Cardiac septum (tissue), 1 donor: ENCODE results near the gene NARF. TPM values are rescaled to one million over a fixed set of nuclear protein-coding genes. Genes with fewer than 3 reads are reported as not detected.
A peak's percentile ranks its signal among the peaks of the same experiment; 100 is the strongest.
"Not testable (repeated sequence)": the region's sequence is repeated elsewhere in the genome, so short reads cannot be mapped to it uniquely, and the experiment has no call there.

Experiments used
- DNase-seq: peaks from one replicate; pipeline ENCODE4 v3.0.0-alpha.2; 2020; ENCODE audit warnings: low spot score
- intact Hi-C: fragments of 100-400 bp; cut with DNase I; formaldehyde crosslinking; loops from one replicate; pipeline ENCODE4 v1.14.0; 2022
- total RNA-seq: library from RNA; stranded (reverse); fragmentation: NEBNext Ultra II Directional; extraction: Animal tissue kit (Norgen Biotek cat#: 25700); gene quantifications from one replicate; pipeline ENCODE4 v1.2.1, GENCODE V29; 2021
- donor health status: DM: no; HTN: no; CAD: no.

Gene NARF
- total RNA-seq, 1 donor from 2014 or later = 49.8 TPM

- DNase-seq = no peak
- intact Hi-C loops = no loop called here
Observed at GRCh38 chr17:82444284-82444893, 14.2 kb upstream of the NARF start.

GRCh38 chr17:82444941-82445521 lies 13.5 kb upstream of the NARF start:
- intact Hi-C loops = no loop called here

GRCh38 chr17:82445542-82445941 lies 13.0 kb upstream of the NARF start:
- intact Hi-C loops = no loop called here
- DNase-seq = no peak

More at GRCh38 chr17:82444941-82445521, 13.5 kb upstream of the NARF start:
- DNase-seq = no peak

DNA sequence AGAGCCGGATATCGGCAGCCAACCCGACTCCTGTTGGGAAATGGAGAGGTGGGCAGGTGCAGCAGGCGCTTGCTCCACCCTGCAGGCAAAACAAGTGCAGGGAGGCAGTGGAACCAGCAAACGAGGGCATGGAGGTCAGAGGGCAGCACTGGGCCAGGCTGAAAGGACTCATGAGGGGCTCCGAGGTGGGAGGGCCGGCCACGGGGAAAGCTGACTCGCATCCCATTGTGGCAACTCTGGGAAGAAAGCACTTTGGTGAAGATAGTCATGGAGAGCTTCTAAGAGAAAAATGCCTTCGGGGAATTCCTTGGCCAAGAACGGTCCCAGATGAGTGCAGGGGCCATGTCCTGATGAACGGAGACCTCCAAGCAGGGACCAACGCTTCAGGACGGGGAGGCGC lies 12.4 kb upstream of the NARF start:
- no peak for DNase-seq
- intact Hi-C loops = no loop called here

- intact Hi-C loops = no loop called here
- no peak for DNase-seq
Observed at GRCh38 chr17:82446649-82447048, 11.9 kb upstream of the NARF start.

- no peak for DNase-seq
- intact Hi-C loops = no loop called here
Observed at GRCh38 chr17:82447876-82448275, 10.7 kb upstream of the NARF start.

DNA sequence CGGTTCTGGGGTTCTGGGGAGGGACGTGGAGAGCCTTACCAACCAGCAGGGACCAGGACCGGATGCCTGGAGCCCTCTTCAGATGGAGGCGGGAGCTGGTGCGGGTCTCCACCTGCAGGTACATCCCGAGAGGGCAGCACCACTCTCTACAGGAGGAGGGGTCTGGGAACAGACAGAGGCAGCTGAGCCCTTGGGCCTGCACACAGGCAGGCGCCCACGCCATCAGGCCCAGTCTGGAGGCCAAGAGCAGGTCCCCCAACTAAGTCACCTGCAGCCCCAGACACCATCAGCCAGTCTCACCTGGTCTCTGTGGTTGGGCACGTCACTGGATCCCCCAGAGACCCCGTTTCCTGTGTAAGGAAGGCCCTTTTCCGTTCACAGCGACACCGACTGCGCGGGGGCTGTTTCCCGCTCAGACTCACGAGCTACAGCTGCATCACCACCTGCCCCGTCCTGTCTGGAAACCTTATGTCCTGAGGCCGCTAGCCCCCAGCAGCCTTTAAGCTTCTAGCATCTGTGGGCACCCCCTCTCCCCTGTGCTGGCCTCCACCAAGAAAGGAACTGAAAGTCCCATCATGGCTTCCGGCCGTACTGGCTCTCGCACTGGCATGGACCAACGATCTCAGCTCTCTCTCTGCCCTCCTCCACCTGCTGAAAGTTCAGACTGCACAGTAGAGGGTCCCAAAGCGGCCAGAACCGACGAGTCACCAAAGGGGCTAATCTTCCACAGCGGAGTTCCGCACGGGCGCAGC lies 9.2 kb upstream of the NARF start:
- intact Hi-C loops = no loop called here
- DNase-seq = no peak

DNA sequence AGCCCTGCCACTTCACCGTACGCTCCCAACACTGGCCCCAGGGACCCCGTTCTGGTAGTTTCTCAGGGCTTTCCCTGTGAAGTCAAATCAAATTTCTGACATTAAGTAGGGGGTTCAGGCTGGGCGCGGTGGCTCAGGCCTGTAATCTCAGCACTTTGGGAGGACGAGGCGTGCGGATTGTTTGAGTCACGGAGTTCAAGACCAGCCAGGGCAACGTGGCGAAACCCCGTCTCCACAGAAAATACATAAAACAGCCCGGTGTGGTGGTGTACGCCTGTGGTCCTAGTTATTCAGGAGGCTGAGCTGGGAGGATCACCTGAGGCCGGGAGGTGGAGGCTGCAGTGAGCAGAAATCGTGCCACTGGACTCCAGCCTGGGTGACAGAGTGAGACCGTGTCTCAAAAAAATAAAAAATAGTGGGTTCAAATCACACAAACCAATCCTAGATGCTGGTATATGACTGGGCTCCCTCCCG lies 8.6 kb upstream of the NARF start:
- no peak for DNase-seq
- intact Hi-C loops = no loop called here

- peak; percentile 97 for DNase-seq
- intact Hi-C loops = no loop called here
Observed at GRCh38 chr17:82450357-82451106, 8.0 kb upstream of the NARF start, which contains the start of gene CYBC1. TSS of gene CYBC1 (minus strand) at chr17:82450752. CDS start at chr17:82449254, 1,498 bp downstream.

DNA sequence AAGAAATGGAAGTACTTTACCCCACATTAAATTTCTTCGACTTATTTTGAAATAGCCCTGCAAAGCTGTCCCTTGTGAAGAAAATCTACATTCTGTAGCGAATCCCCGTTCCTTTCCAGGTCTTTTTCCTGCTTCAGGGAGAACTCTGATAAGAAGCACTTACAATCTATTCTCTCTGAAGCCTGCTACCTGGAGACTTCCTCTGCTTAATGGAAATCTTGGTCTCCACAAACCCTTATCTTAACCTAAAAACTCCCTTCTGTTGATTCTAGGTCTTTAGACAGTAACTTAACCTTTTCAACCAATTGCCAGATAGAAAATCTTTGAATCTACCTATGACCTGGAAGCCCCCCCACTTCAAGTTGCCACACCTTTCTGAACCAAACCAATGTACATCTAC lies 6.4 kb upstream of the NARF start:
- intact Hi-C loops = no loop called here
- no peak for DNase-seq

DNA sequence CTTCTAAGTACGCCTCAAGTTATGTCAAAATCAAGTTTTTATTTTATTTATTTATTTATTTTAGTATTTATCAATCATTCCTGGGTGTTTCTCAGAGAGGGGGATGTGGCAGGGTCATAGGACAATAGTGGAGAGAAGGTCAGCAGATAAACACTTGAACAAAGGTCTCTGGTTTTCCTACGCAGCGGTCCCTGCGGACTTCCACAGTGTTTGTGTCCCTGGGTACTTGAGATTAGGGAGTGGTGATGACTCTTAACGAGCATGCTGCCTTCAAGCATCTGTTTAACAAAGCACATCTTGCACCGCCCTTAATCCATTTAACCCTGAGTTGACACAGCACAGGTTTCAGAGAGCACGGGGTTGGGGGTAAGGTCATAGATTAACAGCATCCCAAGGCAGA lies 5.4 kb upstream of the NARF start:
- intact Hi-C loops, DNase-seq: not testable (repeated sequence)

- intact Hi-C loops, DNase-seq: not testable (repeated sequence)
Observed at GRCh38 chr17:82453706-82454105, 4.8 kb upstream of the NARF start.

DNA sequence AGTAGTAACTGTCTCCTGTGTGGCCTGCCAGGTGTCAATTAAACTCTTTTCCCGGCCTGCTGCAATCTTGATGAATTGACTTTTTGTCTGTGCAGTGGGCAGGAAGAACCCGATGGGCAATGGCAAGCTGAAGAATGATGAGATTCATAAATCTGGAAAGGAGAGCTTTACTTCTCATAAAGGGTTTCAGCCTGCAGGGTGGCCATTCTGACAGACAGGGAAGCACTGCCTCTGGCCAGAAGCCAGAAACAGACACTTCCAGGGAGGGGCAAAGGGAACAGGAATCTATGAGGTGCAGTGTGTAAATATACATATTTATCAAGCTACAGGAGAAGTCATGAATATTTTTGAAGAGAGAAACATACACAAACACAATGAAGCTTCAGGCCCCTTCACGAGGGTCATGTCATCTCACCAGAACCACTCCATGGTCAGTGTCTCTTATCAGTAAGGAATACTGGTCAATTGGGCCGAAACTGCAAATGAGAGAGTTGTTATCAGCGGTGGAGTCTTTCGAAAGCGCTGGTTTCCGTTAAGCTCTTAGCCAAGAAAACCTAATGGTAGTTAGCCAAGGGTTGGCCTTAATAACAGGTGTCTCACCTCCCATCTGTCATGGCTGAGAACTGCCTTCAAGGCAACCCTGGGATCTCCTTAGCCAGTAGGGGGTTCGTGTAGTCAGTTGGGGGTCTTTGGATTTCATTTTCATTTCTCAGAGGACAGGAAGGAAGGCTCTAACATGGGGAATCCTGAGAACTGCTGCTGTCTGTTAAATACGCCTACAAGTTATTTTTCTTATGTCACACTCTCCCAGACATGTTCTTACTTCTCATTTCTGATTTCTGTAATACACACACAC lies 1.2 kb upstream of the NARF start:
- intact Hi-C loops = no loop called here
- DNase-seq = peak; percentile 86

GRCh38 chr17:82457929-82458178 lies 687 bp upstream of the NARF start:
- intact Hi-C loops = no loop called here
- DNase-seq = no peak

GRCh38 chr17:82458885-82459424 lies 414 bp downstream of the NARF start:
- intact Hi-C loops = no loop called here
- peak; percentile 83 for DNase-seq

DNA sequence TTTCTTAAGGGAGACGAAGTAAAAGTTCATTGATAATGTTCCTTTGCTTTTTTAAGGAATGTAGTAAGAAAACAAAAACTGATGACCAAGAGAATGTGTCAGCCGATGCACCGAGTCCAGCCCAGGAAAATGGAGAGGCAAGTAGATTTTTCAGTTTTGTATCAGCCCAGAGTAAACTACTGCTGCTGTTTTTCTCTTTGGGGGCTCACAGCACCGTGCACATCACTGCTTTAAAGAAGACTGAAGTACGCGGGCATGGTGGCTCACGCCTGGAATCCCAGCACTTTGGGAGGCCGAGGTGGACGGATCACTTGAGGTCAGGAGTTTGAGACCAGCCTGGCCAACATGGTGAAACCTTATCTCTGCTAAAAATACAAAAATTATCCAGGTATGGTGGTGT lies 1.4 kb downstream of the NARF start:
- DNase-seq, intact Hi-C loops: not testable (repeated sequence)

- no peak for DNase-seq
- intact Hi-C loops = no loop called here
Observed at GRCh38 chr17:82461827-82462524, 3.4 kb downstream of the NARF start.

DNA sequence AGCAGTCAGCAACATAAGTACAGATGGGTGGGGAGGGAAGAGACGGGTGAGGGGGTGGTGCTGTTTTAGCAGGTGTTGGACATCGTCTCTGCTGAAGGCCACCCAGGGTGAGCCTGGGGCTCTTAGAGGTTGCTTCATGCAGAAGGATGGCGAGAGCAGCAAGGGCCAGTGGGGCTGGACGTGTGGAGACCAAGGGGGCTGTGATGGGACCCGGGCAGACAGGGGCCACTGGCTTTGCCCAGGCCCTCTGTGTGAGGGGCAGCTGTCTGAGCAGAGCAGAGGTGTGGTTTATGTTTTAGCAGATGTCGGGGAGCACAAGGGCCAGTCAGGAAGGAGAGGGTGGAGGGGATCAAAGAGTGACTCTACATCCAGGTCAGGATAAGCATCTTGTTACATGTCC lies 4.8 kb downstream of the NARF start:
- intact Hi-C loops = no loop called here
- DNase-seq = no peak
